Measurements from ENCODE around the gene SLC25A48.

SLC25A48 gene

DNA sequence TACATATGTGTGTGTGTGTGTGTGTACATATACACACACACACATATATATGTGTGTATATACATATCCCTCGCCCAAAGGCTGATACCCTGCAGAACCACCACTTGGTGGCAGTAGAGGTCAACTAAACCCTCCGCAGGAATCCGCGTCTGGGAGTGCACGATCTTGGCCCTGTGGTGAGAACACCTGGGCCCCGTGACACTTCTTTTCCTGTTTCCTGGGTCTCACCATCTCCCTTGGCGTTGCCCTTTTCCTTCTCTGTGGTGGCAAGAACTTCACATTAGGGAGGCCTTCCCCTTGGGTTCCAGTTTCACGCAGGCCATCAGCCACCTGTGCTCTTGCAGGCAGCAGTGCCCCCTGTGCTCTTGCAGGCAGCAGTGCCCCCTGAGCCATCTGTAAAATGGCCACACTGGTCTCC is 53.0 kb downstream of the SLC25A48 start:
- Histone ChIP-seq H3K27me3 (ENCODE audit: control insufficient read depth in 1 of 2, insufficient read depth in 2 of 2, low read length in 2 of 2) (no peaks in the 10 kb centered on the region), H3K9ac (ENCODE audit: low read length) (no peak overlapping the region), H3K4me1 (ENCODE audit: insufficient read depth, low read length) (peaks cover 4% of the 10 kb centered on the region), H3K9me3 (ENCODE audit: low read length) (no peaks in the 10 kb centered on the region), H3K27ac (ENCODE audit: low read depth, low read length) (no peak overlapping the region), H3K36me3 (ENCODE audit: insufficient read depth, low read length) (no peaks in the 10 kb centered on the region), H3K4me3 (ENCODE audit: low read depth in 1 of 2, low read length in 2 of 2) (no peak overlapping the region)

DNA sequence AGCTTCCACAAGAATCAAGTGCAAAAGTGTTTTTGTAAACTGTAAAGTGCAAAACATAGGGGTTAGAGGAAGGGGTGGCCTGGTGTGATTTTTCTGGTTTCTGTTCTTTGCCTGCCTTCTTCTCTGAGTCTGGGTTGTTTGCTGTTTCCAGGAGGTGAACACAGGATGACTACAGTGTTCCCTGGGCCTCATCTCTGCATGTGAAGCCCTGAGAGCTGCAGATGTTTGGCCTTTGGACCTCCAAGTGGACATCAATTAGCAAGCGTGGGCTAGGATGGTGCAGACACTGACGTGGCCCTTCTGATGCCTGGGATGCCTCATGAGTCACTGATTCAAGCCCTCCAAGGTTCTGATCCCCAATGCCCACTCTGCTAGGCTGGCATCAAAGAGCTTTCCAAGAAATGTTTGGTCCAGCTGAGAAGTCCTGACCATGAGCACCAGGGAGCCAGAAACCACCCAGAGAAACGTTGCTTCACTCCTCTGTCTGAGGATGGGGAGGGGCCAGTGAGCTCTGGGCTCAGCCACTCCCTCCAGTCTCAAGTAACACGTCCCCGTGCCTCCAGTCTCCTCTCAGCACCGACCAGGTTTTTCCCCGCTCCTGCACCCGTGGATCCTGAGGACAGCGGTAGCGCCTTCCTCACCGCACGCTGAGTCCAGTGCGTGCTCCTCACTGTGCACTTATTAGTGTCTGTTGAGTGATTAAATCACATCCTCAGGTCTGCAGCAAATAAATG is 53.6 kb downstream of the SLC25A48 start:
- Histone ChIP-seq H3K4me3 (ENCODE audit: low read depth in 1 of 2, low read length in 2 of 2) (no peak overlapping the region), H3K9me3 (ENCODE audit: low read length) (no peaks in the 10 kb centered on the region), H3K36me3 (ENCODE audit: insufficient read depth, low read length) (no peaks in the 10 kb centered on the region), H3K27me3 (ENCODE audit: control insufficient read depth in 1 of 2, insufficient read depth in 2 of 2, low read length in 2 of 2) (no peaks in the 10 kb centered on the region), H3K27ac (ENCODE audit: low read depth, low read length) (no peak overlapping the region), H3K9ac (ENCODE audit: low read length) (no peak overlapping the region), H3K4me1 (ENCODE audit: insufficient read depth, low read length) (peaks cover 4% of the 10 kb centered on the region)

DNA sequence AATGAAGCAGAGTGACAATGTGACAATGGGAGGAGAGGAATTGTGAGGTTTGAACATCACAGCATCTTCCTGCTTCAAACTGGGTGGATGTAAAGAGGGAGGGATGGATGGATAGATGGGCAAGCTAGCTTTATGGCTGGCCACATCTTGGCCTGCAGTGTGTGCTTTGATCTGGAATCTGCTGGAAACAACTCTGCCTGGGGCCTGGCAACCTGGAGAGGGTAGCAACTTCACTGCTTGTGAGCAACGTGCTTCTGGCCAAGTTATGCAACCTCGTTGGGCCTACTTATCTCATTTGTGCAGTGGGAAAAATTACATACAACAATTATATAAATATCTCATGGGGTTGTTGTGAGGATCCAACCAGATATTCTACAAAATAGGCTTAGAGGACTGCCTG is 55.8 kb downstream of the SLC25A48 start:
- no peaks in the 10 kb centered on the region for H3K36me3 ChIP-seq (ENCODE audit: insufficient read depth, low read length)
- no peaks in the 10 kb centered on the region for H3K27me3 ChIP-seq (ENCODE audit: control insufficient read depth in 1 of 2, insufficient read depth in 2 of 2, low read length in 2 of 2)
- peaks cover 4% of the 10 kb centered on the region for H3K4me1 ChIP-seq (ENCODE audit: insufficient read depth, low read length)
- H3K4me3 ChIP-seq (ENCODE audit: low read depth in 1 of 2, low read length in 2 of 2) = no peak overlapping the region
- no peak overlapping the region for H3K9ac ChIP-seq (ENCODE audit: low read length)
- H3K27ac ChIP-seq (ENCODE audit: low read depth, low read length) = no peak overlapping the region
- H3K9me3 ChIP-seq (ENCODE audit: low read length) = no peaks in the 10 kb centered on the region

DNA sequence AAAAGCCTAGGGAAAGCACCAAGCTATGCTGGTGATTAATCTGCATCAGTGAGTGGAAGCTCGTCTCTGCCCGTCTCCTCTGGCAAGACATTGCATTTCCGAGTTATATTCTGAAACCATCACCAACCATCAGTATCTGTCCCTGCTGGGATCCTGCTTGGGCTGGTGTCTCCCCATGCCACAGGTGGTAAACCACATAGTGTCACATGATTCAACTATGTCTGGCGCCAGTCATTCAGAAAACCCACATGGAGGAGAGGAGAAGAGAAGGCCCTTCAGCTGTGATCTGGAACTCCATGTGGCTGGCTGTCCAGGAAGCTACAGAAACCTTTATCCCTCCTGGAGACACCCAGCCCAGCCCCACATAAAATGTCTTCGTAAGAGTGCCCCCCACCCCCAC is 56.4 kb downstream of the SLC25A48 start:
- no peak overlapping the region for H3K9ac ChIP-seq (ENCODE audit: low read length)
- H3K36me3 ChIP-seq (ENCODE audit: insufficient read depth, low read length) = no peaks in the 10 kb centered on the region
- no peaks in the 10 kb centered on the region for H3K27me3 ChIP-seq (ENCODE audit: control insufficient read depth in 1 of 2, insufficient read depth in 2 of 2, low read length in 2 of 2)
- no peak overlapping the region for H3K27ac ChIP-seq (ENCODE audit: low read depth, low read length)
- H3K9me3 ChIP-seq (ENCODE audit: low read length) = no peaks in the 10 kb centered on the region
- peaks cover 4% of the 10 kb centered on the region for H3K4me1 ChIP-seq (ENCODE audit: insufficient read depth, low read length)
- H3K4me3 ChIP-seq (ENCODE audit: low read depth in 1 of 2, low read length in 2 of 2) = no peak overlapping the region

DNA sequence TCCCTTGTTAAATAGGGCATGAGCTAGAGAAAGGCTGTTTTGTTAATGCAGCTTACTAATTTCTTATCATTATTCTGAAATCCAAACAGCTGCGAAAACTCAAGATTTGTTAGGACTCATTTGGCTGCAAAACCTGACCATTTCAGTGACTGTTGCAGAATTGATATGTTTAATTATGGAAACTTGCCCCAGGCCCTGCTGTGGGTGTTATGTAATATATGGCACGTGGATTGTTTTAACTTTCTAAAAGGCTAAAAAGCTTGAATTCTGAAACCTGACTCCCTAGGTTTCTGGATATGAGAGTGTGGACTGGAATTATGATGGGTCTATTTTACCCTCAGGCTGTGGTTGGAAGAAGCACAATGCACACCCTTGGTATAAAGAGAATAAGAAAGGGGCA is 56.8 kb downstream of the SLC25A48 start:
- Histone ChIP-seq H3K27ac (ENCODE audit: low read depth, low read length) (no peak overlapping the region), H3K4me1 (ENCODE audit: insufficient read depth, low read length) (peaks cover 4% of the 10 kb centered on the region), H3K9ac (ENCODE audit: low read length) (no peak overlapping the region), H3K4me3 (ENCODE audit: low read depth in 1 of 2, low read length in 2 of 2) (no peak overlapping the region), H3K9me3 (ENCODE audit: low read length) (no peaks in the 10 kb centered on the region), H3K27me3 (ENCODE audit: control insufficient read depth in 1 of 2, insufficient read depth in 2 of 2, low read length in 2 of 2) (no peaks in the 10 kb centered on the region), H3K36me3 (ENCODE audit: insufficient read depth, low read length) (no peaks in the 10 kb centered on the region)

DNA sequence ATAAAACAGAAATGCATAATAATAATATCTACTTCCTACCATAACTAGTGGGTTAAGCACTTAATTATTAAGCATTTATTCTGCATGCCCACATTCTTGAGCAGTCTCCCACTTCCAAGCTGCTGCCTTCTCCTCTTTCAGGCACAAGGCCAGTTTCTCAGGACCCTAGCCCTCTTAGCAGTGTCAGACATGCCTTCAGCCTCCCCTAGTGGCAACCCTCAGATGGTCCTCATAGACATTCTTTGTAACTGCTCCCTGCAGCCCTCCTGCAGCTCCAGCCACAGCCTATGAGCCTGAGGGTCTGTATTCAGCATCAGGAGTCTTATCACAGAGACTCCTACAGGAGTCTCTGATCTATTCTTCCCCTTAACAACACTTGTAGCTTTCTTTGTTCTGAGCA is 57.3 kb downstream of the SLC25A48 start:
- H3K36me3 ChIP-seq (ENCODE audit: insufficient read depth, low read length) = no peaks in the 10 kb centered on the region
- H3K27ac ChIP-seq (ENCODE audit: low read depth, low read length) = no peak overlapping the region
- no peak overlapping the region for H3K4me3 ChIP-seq (ENCODE audit: low read depth in 1 of 2, low read length in 2 of 2)

DNA sequence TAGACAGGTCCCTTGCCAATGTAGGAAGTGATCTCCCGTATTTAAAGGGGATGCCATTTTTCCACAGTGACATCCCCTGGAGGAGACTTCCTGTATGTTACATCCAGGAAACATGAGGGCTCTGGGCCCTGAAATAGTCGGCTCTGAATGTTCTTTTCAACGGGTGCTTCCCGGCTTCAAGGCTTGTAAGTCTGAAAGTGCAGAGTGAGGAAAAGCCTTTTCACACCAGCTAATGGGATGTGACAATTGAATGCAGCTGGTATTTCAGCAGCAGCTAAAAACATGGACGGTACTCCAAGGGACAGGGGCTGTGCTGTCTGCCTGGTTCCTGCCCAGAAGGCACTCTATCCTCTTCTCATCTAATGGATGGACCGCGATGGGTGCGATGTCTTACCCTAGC is 59.8 kb downstream of the SLC25A48 start:
- no peaks in the 10 kb centered on the region for H3K4me1 ChIP-seq (ENCODE audit: insufficient read depth, low read length)
- H3K36me3 ChIP-seq (ENCODE audit: insufficient read depth, low read length) = no peaks in the 10 kb centered on the region

More for the DNA sequence above, 57.3 kb downstream of the SLC25A48 start:
- no peak overlapping the region for H3K9ac ChIP-seq (ENCODE audit: low read length)
- no peaks in the 10 kb centered on the region for H3K27me3 ChIP-seq (ENCODE audit: control insufficient read depth in 1 of 2, insufficient read depth in 2 of 2, low read length in 2 of 2)
- peaks cover 4% of the 10 kb centered on the region for H3K4me1 ChIP-seq (ENCODE audit: insufficient read depth, low read length)
- no peaks in the 10 kb centered on the region for H3K9me3 ChIP-seq (ENCODE audit: low read length)

DNA sequence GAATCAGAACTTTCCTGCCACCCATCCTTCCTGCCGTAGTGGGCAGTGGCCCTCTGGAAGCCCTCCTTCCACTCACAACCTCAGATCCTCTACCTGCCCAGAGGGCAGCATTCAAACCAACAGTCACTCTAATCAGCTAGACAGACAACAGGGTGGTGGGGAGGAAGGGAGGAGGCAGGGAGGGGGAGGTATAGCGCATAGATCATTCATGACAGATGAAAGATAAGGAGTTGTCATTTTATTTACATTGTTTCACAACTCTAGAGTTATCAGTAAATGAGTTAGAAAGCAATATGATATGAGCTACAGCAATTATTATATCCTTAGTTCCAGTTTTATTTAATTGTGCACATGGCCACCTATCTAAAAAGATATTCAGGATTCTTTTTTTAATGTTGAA is 60.3 kb downstream of the SLC25A48 start:
- H3K36me3 ChIP-seq (ENCODE audit: insufficient read depth, low read length) = no peaks in the 10 kb centered on the region
- H3K4me3 ChIP-seq (ENCODE audit: low read depth in 1 of 2, low read length in 2 of 2) = no peak overlapping the region
- H3K9me3 ChIP-seq (ENCODE audit: low read length) = no peaks in the 10 kb centered on the region
- H3K27me3 ChIP-seq (ENCODE audit: control insufficient read depth in 1 of 2, insufficient read depth in 2 of 2, low read length in 2 of 2) = no peaks in the 10 kb centered on the region
- H3K27ac ChIP-seq (ENCODE audit: low read depth, low read length) = no peak overlapping the region
- no peaks in the 10 kb centered on the region for H3K4me1 ChIP-seq (ENCODE audit: insufficient read depth, low read length)
- H3K9ac ChIP-seq (ENCODE audit: low read length) = no peak overlapping the region

More for the DNA sequence above, 59.8 kb downstream of the SLC25A48 start:
- Histone ChIP-seq H3K9ac (ENCODE audit: low read length) (no peak overlapping the region), H3K27ac (ENCODE audit: low read depth, low read length) (no peak overlapping the region), H3K9me3 (ENCODE audit: low read length) (no peaks in the 10 kb centered on the region), H3K4me3 (ENCODE audit: low read depth in 1 of 2, low read length in 2 of 2) (no peak overlapping the region), H3K27me3 (ENCODE audit: control insufficient read depth in 1 of 2, insufficient read depth in 2 of 2, low read length in 2 of 2) (no peaks in the 10 kb centered on the region)

DNA sequence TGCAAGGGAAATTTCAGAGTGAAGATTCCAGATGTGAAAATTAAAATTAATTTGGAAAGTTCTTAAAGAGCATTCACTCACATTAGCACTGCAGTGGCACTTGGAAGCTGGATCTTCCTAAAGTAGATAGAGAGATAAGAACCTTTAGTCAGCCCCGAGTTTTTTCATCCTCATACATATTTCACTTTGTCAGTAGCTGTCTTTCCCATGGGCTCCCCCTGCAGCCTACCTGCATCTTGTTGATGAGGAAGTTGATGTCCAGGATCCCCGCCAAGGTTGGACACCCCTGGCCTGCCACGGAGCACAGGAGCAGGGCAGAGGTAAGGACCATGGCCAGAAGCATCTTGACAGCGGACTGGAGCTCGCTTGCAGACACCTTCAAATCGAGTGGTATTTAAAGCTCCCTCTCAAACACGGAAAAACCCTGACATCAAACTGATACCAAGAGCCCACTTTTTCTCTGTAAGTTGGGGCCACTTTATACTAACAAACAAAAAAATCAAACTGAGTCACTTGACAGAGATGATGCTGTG is 61.1 kb downstream of the SLC25A48 start, which contains the start of gene IL9:
IL9 (minus strand) TSS at position 368 of the 533 bp plus-strand sequence; CDS start at position 343, 25 bp downstream.
- Histone ChIP-seq H3K4me3 (ENCODE audit: low read depth in 1 of 2, low read length in 2 of 2) (no peak within 1 kb of the TSS), H3K27ac (ENCODE audit: low read depth, low read length) (no peak within 1 kb of the TSS), H3K27me3 (ENCODE audit: control insufficient read depth in 1 of 2, insufficient read depth in 2 of 2, low read length in 2 of 2) (no peaks in the 10 kb centered on the region), H3K9ac (ENCODE audit: low read length) (no peak within 1 kb of the TSS), H3K4me1 (ENCODE audit: insufficient read depth, low read length) (no peaks in the 10 kb centered on the region), H3K9me3 (ENCODE audit: low read length) (no peaks in the 10 kb centered on the region), H3K36me3 (ENCODE audit: insufficient read depth, low read length) (no peaks in the 10 kb centered on the region)

DNA sequence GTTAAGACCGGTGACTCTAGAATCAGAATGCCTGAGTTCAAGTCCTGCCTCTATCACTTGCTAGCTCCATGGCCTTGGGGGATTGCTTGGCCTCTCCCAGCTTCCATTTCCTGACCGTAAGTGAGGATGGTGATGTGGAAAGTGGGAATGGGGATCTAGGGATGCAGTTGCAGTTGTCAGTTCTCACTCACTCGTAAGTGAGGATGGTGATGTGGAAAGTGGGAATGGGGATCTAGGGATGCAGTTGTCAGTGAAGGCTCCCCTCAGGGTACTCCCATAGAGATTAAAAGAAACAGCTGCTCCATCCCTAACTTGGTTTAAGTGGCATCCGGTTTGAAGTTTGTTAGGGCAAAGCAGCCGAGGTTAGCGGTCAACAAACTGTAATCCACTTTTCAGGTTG is 64.2 kb downstream of the SLC25A48 start:
- Histone ChIP-seq H3K9ac (ENCODE audit: low read length) (no peak overlapping the region), H3K27ac (ENCODE audit: low read depth, low read length) (no peak overlapping the region), H3K36me3 (ENCODE audit: insufficient read depth, low read length) (no peaks in the 10 kb centered on the region), H3K27me3 (ENCODE audit: control insufficient read depth in 1 of 2, insufficient read depth in 2 of 2, low read length in 2 of 2) (no peaks in the 10 kb centered on the region), H3K4me1 (ENCODE audit: insufficient read depth, low read length) (no peaks in the 10 kb centered on the region), H3K4me3 (ENCODE audit: low read depth in 1 of 2, low read length in 2 of 2) (no peak overlapping the region), H3K9me3 (ENCODE audit: low read length) (no peaks in the 10 kb centered on the region)

DNA sequence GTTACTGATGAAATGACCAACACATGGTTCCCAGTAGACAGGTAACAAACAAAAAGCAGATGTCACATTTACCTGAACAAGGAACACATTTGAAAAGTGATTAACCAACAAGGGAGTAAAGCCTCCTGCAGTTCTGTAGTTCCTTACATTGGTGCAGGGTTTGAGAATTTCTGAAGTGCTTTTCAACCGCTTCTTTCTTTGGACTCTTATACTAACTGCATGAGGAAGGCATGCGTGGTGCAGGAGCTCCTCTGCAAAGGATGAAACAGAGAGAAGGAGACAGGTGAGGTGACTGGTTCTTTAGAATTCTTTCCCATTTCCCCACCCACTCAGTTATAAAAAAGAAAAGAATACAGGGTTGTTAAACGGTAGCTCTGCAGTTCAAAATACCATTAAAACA is 65.8 kb downstream of the SLC25A48 start:
- Histone ChIP-seq H3K4me3 (ENCODE audit: low read depth in 1 of 2, low read length in 2 of 2) (no peak overlapping the region), H3K27ac (ENCODE audit: low read depth, low read length) (no peak overlapping the region), H3K9me3 (ENCODE audit: low read length) (no peaks in the 10 kb centered on the region), H3K36me3 (ENCODE audit: insufficient read depth, low read length) (no peaks in the 10 kb centered on the region), H3K27me3 (ENCODE audit: control insufficient read depth in 1 of 2, insufficient read depth in 2 of 2, low read length in 2 of 2) (no peaks in the 10 kb centered on the region), H3K9ac (ENCODE audit: low read length) (no peak overlapping the region), H3K4me1 (ENCODE audit: insufficient read depth, low read length) (no peaks in the 10 kb centered on the region)

DNA sequence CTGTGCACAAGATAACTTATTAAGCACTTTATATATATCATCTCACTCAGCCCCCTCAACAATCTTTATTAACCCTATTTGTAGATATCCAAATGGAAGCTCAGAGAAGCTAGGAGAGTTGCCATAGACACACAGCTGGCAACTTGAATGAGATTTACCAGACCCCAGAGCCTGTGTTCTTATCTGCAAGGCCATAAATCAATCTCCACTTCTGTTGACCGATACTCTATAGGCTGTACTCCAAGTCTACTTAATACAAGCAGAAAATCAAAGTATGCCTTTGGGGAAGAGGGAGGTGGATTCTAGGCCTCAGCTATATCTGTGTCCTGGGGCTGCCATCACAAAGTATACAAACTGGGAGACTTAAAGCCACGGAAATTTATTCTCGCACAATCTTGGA is 67.2 kb downstream of the SLC25A48 start:
- H3K36me3 ChIP-seq (ENCODE audit: insufficient read depth, low read length) = no peaks in the 10 kb centered on the region
- H3K27me3 ChIP-seq (ENCODE audit: control insufficient read depth in 1 of 2, insufficient read depth in 2 of 2, low read length in 2 of 2) = no peaks in the 10 kb centered on the region
- no peaks in the 10 kb centered on the region for H3K4me1 ChIP-seq (ENCODE audit: insufficient read depth, low read length)
- no peak overlapping the region for H3K9ac ChIP-seq (ENCODE audit: low read length)
- H3K27ac ChIP-seq (ENCODE audit: low read depth, low read length) = no peak overlapping the region
- no peaks in the 10 kb centered on the region for H3K9me3 ChIP-seq (ENCODE audit: low read length)
- H3K4me3 ChIP-seq (ENCODE audit: low read depth in 1 of 2, low read length in 2 of 2) = no peak overlapping the region

All from muscle layer of colon (tissue), 2 donors.